Caco-2 (cell line): Measurements from ENCODE around the gene STAT4. TPM values are rescaled to one million over a fixed set of nuclear protein-coding genes. Genes with fewer than 3 reads are reported as not detected.

Source experiments
- BruUV-seq: library from RNA; stranded (reverse); fragments of 400-500 nt; replicated peaks from 2 replicates; lab custom pipeline; 2021; lab: Mats Ljungman, UMichigan
- CTCF ChIA-PET: fragments of 300-600 bp; sonication (Branson Sonifier 250); formaldehyde crosslinking; loops from one replicate; lab custom pipeline; 2022; ENCODE audit warnings: antibody characterized with exemption; lab: Charles Lee
- POLR2A ChIA-PET: fragments of 300-600 bp; sonication (Branson Sonifier 250); formaldehyde crosslinking; loops from one replicate; lab custom pipeline; 2022; ENCODE audit warnings: antibody characterized with exemption; lab: Charles Lee
- DNase-seq, 2 experiments: peaks; one replicate each; pipeline versions ENCODE4 v3.0.0 to v3.0.0-alpha.2; 2020 to 2022
- H3K27me3 ChIP-seq: replicated peaks from 2 replicates; pipeline ENCODE4 v1.6.0; 2011; ENCODE audit warnings: low read length; ENCODE audit not compliant: control insufficient read depth, insufficient read depth
- H3K36me3 ChIP-seq: 2 replicates; pipeline ENCODE4 v1.5.1; 2011; ENCODE audit warnings: low read length; ENCODE audit not compliant: control insufficient read depth, insufficient read depth
- H3K4me1 ChIP-seq: fragments of 250-450 bp; sonication (Bioruptor Pico); 2 replicates; pipeline ENCODE4 v1.5.1; 2020; ENCODE audit warnings: mild to moderate bottlenecking
- H3K4me3 ChIP-seq: 2 replicates; pipeline ENCODE4 v1.5.1; 2011; ENCODE audit warnings: low read depth, mild to moderate bottlenecking, control low read depth, low read length
- H3K9me3 ChIP-seq: fragments of 250-450 bp; sonication (Bioruptor Pico); 2 replicates; pipeline ENCODE4 v1.5.1; 2020; ENCODE audit warnings: mild to moderate bottlenecking, moderate library complexity
- H3K27ac Mint-ChIP-seq: one replicate; pipeline ENCODE4 v1.8.0; 2022; ENCODE audit warnings: mixed read lengths; ENCODE audit not compliant: unreplicated experiment
- H3K27me3 Mint-ChIP-seq: one replicate; pipeline ENCODE4 v1.8.0; 2022; ENCODE audit warnings: mixed read lengths; ENCODE audit not compliant: insufficient read depth, unreplicated experiment
- H3K36me3 Mint-ChIP-seq: one replicate; pipeline ENCODE4 v1.8.0; 2022; ENCODE audit warnings: mild to moderate bottlenecking, mixed read lengths; ENCODE audit not compliant: insufficient read depth, unreplicated experiment
- H3K4me1 Mint-ChIP-seq: one replicate; pipeline ENCODE4 v1.8.0; 2022; ENCODE audit warnings: low read depth, mixed read lengths; ENCODE audit not compliant: unreplicated experiment
- H3K4me3 Mint-ChIP-seq: one replicate; pipeline ENCODE4 v1.8.0; 2022; ENCODE audit warnings: mild to moderate bottlenecking, moderate library complexity, mixed read lengths; ENCODE audit not compliant: unreplicated experiment
- H3K9me3 Mint-ChIP-seq: one replicate; pipeline ENCODE4 v1.8.0; 2022; ENCODE audit warnings: mixed read lengths; ENCODE audit not compliant: unreplicated experiment
- intact Hi-C: fragments of 100-400 bp; cut with micrococcal nuclease; formaldehyde crosslinking; loops from one replicate; pipeline ENCODE4 v1.10.0; 2022; ENCODE audit not compliant: unreplicated experiment
- total RNA-seq: library from RNA; stranded (reverse); gene quantifications from 2 replicates; pipeline ENCODE4 v1.2.3, GENCODE V29; 2022
- TF ChIP-seq, protein P1 (sequence below), 2 experiments: fragments of 200-600 bp in 1 of 2; IDR thresholded peaks; 1 replicate in 1 of 2; 2 replicates in 1 of 2; pipeline versions ENCODE4 v1.5.1 to v1.8.0; 2011 to 2022; ENCODE audit warnings: antibody characterized with exemption in 1 of 2, control low read depth in 1 of 2, inconsistent platforms in 1 of 2, low read depth in 1 of 2, low read length in 1 of 2, mild to moderate bottlenecking in 1 of 2, moderate library complexity in 1 of 2; ENCODE audit not compliant: insufficient read depth in 1 of 2, severe bottlenecking in 1 of 2, unreplicated experiment in 1 of 2

Gene STAT4
- total RNA-seq, 1 experiment from 2014 or later = 0.48 TPM

DNA sequence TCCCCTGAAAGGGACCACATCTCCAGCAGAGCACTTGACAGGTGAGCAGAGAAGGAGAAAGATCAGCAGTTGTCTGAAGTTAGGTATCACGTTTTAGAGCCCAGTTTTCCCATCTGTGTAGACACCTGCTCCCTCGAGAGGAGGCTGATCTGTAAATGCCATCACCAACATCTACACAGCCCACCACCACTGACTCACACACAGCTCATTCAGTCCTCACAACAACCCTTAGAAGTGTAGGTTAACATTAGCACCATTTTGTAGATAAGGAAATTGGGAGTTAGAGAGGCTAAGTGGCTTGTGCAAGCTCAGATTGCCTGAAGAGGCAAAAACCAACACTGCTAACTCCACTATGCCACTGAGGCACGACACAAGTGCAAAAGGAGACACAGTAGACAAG is 99.6 kb downstream of the STAT4 start:
- no TSS peak for BruUV-seq
- POLR2A ChIA-PET = no interaction called here
- no peak overlapping the region for H3K27ac Mint-ChIP-seq
- intact Hi-C loops = loop anchor here (5.0 kb wide), 2 partner anchors 266 to 451 kb away; no protein-coding TSS in a partner anchor
- no peaks in the 10 kb centered on the region for H3K9me3 ChIP-seq
- CTCF ChIA-PET = interaction anchor here (1.0 to 3.8 kb wide), 4 partner anchors 93 to 195 kb away, joined by 3 to 68 read pairs (median 8); partner anchors contain the start of genes MYO1B and STAT4
- no peak overlapping the region for H3K4me3 Mint-ChIP-seq
- no peak overlapping the region for H3K4me3 ChIP-seq
- no peak for DNase-seq
- peaks cover 6% of the 10 kb centered on the region for H3K27me3 Mint-ChIP-seq
- no peaks in the 10 kb centered on the region for H3K4me1 Mint-ChIP-seq
- H3K9me3 Mint-ChIP-seq = no peaks in the 10 kb centered on the region
- H3K36me3 Mint-ChIP-seq = no peaks in the 10 kb centered on the region
- peaks cover 14% of the 10 kb centered on the region for H3K4me1 ChIP-seq
- H3K27me3 ChIP-seq = no peaks in the 10 kb centered on the region
- H3K36me3 ChIP-seq = no peaks in the 10 kb centered on the region
- TF ChIP-seq, protein P1, sequence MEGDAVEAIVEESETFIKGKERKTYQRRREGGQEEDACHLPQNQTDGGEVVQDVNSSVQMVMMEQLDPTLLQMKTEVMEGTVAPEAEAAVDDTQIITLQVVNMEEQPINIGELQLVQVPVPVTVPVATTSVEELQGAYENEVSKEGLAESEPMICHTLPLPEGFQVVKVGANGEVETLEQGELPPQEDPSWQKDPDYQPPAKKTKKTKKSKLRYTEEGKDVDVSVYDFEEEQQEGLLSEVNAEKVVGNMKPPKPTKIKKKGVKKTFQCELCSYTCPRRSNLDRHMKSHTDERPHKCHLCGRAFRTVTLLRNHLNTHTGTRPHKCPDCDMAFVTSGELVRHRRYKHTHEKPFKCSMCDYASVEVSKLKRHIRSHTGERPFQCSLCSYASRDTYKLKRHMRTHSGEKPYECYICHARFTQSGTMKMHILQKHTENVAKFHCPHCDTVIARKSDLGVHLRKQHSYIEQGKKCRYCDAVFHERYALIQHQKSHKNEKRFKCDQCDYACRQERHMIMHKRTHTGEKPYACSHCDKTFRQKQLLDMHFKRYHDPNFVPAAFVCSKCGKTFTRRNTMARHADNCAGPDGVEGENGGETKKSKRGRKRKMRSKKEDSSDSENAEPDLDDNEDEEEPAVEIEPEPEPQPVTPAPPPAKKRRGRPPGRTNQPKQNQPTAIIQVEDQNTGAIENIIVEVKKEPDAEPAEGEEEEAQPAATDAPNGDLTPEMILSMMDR (IDR thresholded peaks at IDR 0.05; ENCODE audit: insufficient read depth in 1 of 2, low read depth in 1 of 2, low read length in 1 of 2, severe bottlenecking in 1 of 2, unreplicated experiment in 1 of 2) = no peak

DNA sequence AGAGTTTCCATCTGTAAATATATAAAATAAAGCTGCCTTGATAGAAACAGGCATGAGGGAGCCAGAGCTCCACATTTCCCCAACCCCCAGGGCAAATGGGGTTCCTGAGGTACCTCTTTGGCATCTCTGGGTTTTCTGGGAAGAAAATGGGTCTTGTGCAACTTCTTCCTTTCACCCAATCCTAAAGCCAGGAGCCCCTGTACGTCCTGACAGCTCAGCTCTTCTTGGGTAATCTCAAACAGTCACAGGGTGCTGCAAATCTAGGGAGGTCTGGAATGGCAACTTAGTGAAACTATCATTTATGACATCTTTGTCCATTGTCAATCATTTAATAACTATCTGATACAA is 100.2 kb downstream of the STAT4 start:
- no TSS peak for BruUV-seq
- no peak overlapping the region for H3K27ac Mint-ChIP-seq
- no peaks in the 10 kb centered on the region for H3K9me3 Mint-ChIP-seq
- no peak overlapping the region for H3K4me3 Mint-ChIP-seq
- H3K27me3 Mint-ChIP-seq = peaks cover 6% of the 10 kb centered on the region
- Histone ChIP-seq H3K27me3 (no peaks in the 10 kb centered on the region), H3K9me3 (no peaks in the 10 kb centered on the region), H3K36me3 (no peaks in the 10 kb centered on the region), H3K4me3 (no peak overlapping the region), H3K4me1 (peaks cover 14% of the 10 kb centered on the region)
- intact Hi-C loops = loop anchor here (5.0 kb wide), 2 partner anchors 267 to 452 kb away; no protein-coding TSS in a partner anchor
- ChIA-PET CTCF (interaction anchor here (0.8 to 3.8 kb wide), 3 partner anchors 19 to 105 kb away, joined by 3 to 68 read pairs (median 3); no protein-coding TSS in a partner anchor), POLR2A (no interaction called here)
- H3K4me1 Mint-ChIP-seq = no peaks in the 10 kb centered on the region
- TF ChIP-seq, protein P1 (IDR thresholded peaks at IDR 0.05; ENCODE audit: insufficient read depth in 1 of 2, low read depth in 1 of 2, low read length in 1 of 2, severe bottlenecking in 1 of 2, unreplicated experiment in 1 of 2) = no peak
- DNase-seq = no peak
- H3K36me3 Mint-ChIP-seq = no peaks in the 10 kb centered on the region

DNA sequence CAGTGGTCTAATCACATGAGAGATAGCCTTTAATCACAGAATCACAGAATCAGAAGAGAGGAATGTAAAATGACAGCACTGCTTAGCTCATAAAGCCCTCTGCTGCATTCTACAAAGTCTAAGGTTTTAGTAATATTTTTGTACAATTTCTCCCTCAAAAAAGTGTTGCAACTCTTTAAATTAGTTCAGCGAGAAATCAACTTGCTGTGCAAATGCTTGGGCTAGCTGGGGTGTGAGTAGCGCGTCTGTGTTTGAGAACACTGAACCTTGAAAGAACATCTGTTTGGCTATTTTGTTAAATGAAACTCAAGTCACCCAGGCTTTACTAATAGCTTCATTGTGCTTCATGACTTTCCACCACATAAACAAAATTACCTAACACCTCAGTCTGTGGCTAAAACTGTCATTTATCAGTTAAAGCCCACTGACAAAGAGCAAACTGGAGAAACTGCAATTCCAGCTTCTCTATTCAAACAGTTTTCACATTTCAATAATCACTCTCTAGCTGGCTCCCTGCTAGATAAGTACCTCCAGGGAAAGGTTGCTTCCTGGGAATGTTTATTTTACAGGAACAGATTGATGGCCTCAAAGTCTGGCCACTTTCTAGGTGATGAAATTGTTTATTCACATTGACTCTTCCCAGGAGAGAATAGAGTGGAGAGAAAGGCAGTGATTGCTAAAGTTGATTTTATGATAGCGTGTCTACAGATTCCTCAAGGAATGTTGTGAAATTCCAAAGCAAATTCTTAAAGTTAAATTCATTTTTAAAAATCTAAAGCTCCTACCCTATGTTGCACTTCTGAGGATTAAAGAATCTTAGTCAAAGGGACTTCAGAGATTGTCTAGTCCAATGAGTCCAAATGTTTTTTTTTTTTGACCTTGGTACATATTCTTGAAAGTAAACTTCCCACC is 100.8 kb downstream of the STAT4 start:
- Histone ChIP-seq H3K9me3 (no peaks in the 10 kb centered on the region), H3K27me3 (no peaks in the 10 kb centered on the region), H3K4me3 (no peak overlapping the region), H3K36me3 (no peaks in the 10 kb centered on the region), H3K4me1 (peaks cover 14% of the 10 kb centered on the region)
- no peaks in the 10 kb centered on the region for H3K9me3 Mint-ChIP-seq
- TF ChIP-seq, protein P1 (IDR thresholded peaks at IDR 0.05; ENCODE audit: insufficient read depth in 1 of 2, low read depth in 1 of 2, low read length in 1 of 2, severe bottlenecking in 1 of 2, unreplicated experiment in 1 of 2) = no peak
- POLR2A ChIA-PET = no interaction called here
- peaks cover 6% of the 10 kb centered on the region for H3K27me3 Mint-ChIP-seq
- BruUV-seq = no TSS peak
- no peak overlapping the region for H3K4me3 Mint-ChIP-seq
- no peak overlapping the region for H3K27ac Mint-ChIP-seq
- intact Hi-C loops = loop anchor here (5.0 kb wide), 2 partner anchors 267 to 452 kb away; no protein-coding TSS in a partner anchor
- DNase-seq = peak in 1 of 2 experiments; percentile 36
- CTCF ChIA-PET = interaction anchor here (0.6 to 3.8 kb wide), 4 partner anchors 19 to 505 kb away, joined by 3 to 68 read pairs (median 4); no protein-coding TSS in a partner anchor
- H3K4me1 Mint-ChIP-seq = no peaks in the 10 kb centered on the region
- H3K36me3 Mint-ChIP-seq = no peaks in the 10 kb centered on the region
